8988T (cell line): Measurements from ENCODE around the gene ZNF28.
"Not testable (repeated sequence)": the region's sequence is repeated elsewhere in the genome, so short reads cannot be mapped to it uniquely, and the experiment has no call there.

Experiments used
- DNase-seq: peaks from one replicate; pipeline ENCODE4 v3.0.0; 2011

ZNF28 gene

DNA sequence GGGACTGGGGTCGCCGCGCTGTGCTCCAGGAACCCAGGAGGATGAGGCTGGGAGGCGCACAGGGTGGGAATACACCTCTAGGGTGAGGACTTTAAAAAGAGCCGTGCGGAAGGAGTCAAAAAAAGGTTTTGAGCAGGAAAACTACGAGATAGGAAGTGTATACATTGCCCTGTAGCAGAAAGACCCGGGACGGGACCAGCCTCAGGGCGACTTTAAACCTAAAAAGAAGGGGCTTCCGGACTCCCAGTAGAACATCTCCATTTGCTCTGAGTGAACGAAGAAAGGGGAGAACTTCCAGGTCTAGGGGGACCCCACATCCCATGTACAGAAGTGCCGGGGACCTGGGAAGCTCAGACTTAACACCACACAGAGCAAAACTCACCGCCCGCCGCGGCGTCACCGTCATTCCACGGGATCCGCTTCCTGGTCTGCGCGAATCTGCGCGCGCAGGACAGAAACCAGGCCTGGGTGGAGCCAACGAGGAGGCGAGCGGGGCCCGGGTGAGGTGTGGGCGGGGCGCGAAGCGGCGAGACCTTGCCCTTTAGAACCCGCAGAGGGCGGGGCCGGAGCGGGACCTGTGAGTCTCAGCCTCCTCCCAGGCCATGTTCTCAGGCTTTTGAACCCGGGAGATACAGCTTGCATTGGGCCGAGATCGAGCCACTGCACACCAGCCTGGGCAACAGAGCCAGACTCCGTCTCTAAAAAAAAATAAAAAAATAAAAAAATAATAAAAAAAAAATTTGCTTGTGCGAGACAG lies at the start of gene ZNF28:
ZNF28 (minus strand) TSS at position 430 of the 757 bp plus-strand sequence. CDS start 3,675 bp downstream, outside the sequence.
- DNase-seq, result peak; percentile 34

DNA sequence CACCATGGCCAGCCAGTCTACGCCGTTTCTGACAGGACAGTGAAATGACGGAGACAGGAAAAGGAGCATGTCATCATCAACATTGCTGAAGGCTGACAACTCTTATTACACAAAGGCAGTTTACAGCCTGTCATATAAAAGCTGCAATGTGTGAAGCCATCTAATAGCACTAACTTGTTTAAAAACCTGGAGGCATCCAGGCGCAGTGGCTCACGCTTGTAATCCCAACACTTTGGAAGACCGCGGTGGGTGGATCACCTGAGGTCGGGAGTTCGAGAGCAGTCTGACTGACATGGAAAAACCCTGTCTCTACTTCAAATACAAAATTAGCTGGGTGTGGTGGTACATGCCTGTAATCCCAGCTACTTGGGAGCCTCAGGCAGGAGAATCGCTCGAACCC lies 46.6 kb upstream of the ZNF28 start:
- not testable (repeated sequence) for DNase-seq

DNA sequence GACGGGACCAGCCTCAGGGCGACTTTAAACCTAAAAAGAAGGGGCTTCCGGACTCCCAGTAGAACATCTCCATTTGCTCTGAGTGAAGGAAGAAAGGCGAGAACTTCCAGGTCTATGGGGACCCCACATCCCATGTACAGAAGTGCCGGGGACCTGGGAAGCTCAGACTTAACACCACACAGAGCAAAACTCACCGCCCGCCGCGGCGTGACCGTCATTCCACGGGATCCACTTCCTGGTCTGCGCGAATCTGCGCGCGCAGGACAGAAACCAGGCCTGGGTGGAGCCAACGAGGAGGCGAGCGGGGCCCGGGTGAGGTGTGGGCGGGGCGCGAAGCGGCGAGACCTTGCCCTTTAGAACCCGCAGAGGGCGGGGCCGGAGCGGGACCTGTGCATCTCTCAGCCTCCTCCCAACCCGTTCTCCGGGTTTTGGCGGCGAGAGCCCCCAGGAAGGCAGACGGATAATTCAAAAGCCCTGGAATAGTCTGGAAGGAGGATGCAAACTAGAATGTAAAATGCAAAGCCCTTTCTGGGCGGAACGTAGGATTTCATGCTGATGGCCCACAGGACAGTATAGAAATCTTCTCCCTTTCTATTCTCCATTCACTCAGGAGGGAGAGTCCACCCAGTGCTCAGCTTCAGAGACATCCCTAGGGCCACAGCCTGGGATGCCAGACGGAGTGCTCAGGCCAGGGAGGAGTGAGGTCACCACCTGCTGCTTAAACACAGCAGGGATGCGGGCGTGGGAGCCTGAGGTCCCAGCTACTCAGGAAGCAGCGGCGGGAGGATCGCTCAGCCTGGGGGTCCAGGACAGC lies 36.2 kb upstream of the ZNF28 start, which contains the start of gene ZNF468:
ZNF468 (minus strand) TSS at position 242 of the 814 bp plus-strand sequence. CDS start 3,347 bp downstream, outside the sequence.
- DNase-seq, result peak; percentile 12

DNA sequence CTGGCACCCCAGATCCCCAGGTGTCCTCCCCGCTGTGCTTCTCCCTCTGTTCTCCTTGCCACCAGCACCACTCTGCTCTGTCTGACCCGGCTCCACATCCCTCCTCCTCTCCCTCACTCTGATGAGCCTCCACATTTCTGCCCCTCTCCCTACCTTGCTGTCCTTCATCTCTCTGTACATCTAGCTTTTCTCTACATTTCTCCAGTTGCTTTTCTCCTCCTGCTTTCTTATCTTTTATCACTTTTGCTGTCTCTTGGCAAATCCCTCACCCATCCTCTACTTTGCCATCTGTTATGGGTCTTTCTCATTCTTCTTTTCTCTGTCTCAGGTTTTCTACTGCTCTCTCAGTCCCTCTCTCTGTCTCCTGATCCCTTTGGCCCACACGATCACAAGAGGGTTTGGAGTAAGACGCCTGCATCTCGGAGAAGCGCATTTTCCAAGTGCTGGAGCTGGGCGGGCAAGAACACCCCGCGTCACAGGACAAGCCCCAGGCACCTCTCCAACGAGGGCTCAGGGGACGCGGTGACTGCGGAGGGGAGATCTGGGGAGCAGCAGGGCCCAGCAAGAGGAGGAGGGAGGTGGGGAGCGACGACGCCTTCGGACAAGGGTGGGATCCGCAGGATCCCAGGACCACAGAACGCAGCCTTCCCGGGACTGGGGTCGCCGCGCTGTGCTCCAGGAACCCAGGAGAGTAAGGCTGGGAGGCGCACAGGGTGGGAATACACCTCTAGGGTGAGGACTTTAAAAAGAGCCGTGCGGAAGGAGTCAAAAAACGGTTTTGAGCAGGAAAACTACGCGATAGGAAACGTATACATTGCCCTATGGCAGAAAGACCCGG lies 35.3 kb upstream of the ZNF28 start:
- DNase-seq, result not testable (repeated sequence)

DNA sequence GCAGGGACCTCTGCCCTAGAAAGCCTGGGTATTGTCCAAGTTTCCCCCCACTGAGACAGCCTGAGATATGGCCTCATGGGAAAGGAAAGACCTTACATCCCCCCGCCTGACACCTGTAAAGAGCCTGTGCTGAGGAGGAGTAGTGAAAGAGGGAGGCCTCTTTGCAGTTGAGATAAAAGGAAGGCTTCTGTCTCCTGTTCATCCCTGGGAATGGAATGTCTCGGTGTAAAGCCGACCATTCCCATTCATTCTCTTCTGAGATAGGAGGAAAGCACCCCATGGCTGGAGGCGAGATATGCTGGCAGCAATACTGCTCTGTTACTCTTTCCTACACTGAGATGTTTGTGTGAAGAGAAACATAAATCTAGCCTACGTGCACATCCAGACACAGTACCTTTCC lies 25.9 kb upstream of the ZNF28 start:
- DNase-seq, result not testable (repeated sequence)

DNA sequence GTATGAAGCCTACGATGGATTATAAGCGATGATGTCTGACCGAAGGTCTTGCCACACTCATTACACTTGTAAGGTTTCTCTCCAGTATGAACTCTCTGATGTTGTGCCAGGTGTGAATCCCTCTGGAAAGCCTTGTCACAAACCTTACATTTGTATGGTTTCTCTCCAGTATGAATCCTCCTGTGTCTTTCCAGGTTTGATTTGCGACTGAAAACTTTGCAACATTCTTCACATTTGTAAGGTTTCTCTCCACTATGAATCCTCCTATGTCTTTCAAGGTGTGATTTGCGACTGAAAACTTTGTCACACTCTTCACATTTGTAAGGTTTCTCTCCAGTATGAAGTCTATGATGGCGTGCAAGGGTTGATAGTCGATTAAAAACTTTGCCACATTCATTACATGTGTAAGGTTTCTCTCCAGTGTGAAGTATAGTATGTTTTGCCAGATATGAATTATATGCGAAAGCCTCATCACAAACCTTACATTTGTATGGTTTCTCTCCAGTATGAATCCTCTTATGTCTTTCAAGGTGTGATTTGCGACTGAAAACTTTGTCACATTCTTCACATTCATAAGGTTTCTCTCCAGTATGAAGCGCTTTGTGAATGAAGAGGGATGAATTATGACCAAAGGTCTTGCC lies 19.5 kb upstream of the ZNF28 start:
- DNase-seq, result not testable (repeated sequence)

DNA sequence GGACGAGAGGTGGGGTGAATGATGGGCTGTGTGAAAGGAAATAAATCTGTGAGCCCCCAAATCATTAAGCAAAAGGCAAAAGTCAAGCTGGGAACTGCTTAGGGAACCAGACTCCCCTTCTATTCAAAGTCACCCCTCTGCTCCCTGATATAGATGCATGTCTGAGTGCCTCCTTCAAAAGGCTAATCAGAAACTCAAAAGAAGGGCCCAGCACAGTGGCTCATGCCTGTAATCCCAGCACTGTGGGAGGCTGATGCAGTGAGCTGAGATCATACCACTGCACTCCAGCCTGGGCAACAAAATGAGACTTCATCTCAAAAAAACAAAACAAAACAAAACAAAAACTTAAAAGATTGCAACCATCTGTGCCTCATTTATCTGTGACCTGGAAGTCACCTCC lies 12.9 kb upstream of the ZNF28 start:
- not testable (repeated sequence) for DNase-seq

DNA sequence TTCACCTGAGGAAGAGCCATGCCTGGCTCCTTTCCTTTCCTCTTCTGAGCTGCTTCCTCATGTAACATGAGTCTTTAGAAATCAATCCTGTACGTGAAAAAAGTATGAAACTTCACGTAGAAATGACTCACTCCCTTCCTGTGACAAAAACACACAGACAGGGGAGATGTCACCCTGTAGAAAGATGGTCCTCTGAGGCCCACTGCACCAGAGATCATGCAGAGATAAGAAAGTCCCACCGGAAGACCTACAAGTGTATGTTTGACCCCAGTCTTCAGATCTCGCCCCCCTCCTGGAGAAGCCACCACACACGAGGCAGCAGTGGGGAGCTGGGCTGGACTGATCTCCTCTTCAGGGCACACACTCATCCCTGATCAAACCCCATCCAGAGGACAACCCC lies 12.1 kb upstream of the ZNF28 start:
- DNase-seq, result not testable (repeated sequence)

DNA sequence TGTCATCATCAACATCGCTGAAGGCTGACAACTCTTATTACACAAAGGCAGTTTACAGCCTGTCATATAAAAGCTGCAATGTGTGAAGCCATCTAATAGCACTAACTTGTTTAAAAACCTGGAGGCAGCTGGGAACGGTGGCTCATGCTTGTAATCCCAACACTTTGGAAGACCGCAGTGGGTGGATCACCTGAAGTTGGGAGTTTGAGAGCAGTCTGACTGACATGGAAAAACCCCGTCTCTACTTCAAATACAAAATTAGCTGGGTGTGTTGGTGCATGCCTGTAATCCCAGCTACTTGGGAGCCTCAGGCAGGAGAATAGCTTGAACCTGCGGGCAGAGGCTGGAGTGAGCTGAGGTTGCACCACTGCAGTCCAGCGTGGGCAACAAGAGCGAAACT lies 8.4 kb upstream of the ZNF28 start:
- DNase-seq, result not testable (repeated sequence)

DNA sequence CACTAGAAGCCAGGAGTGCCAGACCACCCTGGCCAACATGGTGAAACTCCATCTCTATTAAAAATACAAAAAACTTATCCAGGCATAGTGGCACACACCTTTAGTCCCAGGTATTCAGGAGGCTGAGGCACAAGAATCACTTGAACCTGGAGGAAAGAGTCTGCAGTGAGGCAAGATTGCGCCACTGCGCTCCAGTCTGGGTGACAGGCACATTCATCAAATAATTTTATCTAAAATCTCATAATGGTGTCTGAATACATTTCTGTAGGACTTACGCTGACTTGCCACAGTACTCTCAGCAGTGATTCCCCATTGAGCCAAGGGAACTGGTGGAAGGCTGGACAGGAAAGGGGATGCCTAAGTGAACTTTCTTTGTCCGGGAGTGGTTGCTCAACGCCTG lies 4.3 kb upstream of the ZNF28 start:
- DNase-seq, result no peak

DNA sequence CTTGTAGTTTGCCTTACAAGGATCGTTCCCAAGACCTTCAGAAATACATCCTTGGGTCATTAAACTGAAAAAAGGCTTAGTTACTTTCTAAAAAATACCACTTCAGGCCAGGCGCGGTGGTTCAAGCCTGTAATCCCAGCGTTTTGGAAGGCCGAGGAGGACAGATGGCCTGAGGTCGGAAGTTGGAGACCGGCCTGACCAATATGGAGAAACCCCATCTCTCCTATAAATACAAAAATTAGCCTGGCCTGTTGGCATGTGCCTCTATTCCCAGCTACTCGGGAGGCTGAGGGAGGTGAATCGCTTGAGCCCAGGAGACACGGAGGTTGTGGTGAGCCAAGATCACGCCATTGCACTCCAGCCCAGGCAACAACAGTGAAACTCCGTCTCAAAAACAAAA lies 2.2 kb upstream of the ZNF28 start:
- no peak for DNase-seq

DNA sequence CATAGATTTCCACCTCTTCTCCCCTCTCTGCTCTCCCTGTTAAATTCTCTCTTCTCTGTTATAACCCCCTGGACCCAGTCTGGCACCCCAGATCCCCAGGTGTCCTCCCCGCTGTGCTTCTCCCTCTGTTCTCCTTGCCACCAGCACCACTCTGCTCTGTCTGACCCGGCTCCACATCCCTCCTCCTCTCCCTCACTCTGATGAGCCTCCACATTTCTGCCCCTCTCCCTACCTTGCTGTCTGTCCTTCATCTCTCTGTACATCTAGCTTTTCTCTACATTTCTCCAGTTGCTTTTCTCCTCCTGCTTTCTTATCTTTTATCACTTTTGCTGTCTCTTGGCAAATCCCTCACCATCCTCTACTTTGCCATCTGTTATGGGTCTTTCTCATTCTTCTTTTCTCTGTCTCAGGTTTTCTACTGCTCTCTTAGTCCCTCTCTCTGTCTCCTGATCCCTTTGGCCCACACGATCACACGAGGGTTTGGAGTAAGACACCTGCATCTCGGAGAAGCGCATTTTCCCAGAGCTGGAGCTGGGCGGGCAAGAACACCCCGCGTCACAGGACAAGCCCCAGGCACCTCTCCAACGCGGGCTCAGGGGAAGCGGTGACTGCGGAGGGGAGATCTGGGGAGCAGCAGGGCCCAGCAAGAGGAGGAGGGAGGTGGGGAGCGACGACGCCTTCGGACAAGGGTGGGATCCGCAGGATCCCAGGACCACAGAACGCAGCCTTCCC lies 795 bp downstream of the ZNF28 start:
- DNase-seq, result not testable (repeated sequence)

DNA sequence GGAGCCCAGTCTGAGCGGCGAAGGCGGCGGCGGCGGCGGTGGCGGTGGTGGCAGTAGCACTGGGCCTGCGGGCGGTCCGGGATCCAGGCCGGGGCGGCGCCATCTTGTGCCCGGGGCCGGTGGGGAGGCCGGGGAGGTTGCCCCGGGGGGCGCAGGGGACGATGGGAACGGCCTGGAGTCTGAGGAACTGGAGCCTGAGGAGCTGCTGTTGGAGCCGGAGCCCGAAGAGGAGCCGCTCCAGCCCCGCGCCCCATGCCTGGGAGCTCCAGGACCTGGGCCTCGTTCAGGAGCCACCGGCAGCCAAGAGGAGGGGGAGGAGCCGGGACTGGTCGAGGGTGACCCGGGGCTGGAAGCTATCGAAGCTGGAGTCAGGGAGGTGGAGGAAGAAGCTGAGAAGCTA lies 11.6 kb downstream of the ZNF28 start:
- DNase-seq, result no peak

DNA sequence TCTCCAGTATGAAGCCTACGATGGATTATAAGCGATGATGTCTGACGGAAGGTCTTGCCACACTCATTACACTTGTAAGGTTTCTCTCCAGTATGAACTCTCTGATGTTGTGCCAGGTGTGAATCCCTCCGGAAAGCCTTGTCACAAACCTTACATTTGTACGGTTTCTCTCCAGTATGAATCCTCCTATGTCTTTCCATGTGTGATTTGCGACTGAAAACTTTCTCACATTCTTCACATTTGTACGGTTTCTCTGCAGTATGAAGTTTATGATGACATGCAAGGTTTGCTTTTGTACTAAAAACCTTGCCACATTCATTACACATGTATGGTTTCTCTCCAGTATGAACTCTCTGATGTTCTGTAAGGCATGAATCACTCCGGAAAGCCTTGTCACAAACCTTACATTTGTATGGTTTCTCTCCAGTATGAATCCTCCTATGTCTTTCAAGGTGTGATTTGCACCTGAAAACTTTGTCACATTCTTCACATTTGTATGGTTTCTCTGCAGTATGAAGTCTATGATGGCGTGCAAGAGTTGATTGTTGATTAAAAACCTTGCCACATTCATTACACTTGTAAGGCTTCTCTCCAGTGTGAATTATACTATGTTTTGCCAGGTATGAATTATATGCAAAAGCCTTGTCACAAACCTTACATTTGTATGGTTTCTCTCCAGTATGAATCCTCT lies 21.3 kb downstream of the ZNF28 start:
- DNase-seq, result not testable (repeated sequence)

DNA sequence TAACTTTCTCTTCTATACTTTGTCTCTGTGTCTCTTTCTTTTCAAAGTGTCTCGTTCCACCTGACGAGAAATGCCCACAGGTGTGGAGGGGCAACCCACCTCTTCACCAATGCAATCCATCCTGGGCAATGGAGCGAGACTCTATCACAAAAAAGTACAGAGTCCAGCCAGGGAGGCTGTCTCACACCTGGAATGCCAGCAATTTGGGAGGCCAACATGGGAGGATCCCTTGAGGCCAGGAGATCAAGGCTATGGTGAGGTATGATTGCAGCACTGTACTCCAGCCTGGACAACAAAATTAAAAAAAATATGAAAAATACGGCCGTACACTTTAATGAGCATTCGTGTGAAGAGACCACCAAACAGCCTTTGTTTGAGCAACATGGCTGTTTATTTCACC lies 32.0 kb downstream of the ZNF28 start:
- DNase-seq, result no peak

DNA sequence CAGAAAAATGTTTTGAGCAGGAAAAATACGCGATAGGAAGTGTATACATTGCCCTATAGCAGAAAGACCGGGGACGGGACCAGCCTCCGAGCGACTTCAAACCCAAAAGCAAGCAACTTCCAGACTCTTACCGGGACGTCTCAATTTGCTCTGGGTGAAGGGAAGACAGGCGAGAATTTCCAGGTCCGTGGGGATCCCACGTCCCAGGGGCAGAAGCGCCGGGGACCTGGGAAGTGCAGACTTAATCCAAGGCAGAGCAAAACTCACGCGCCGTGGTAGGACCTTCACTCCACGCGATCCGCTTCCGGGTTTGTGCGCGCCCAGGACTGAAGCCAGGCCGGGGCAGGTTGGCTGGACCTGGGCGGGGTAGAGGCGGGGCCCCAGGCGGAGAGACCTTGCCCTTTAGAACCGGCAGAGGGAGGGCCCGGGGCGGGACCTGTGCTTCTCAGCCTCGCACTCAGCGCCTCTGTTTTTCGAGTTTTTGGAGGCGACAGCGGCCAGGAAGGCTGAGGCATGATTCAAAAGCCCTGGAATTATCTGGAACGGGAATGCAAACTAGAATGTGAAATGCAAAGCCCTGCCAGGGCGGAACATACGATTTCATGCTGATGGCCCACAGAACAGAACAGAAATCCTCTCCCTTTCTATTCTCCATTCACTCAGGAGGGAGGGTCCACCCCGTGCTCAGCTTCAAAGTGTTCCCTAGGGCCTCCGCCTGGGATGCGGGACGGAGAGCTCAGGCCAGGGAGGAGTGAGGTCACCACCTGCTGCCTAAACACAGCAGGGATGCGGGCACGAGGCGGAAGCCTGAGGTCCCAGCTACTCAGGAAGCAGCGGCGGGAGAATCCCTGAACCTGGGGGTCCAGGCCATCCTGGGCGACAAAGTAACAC lies 34.7 kb downstream of the ZNF28 start, which contains the start of gene ZNF600:
ZNF600 (minus strand) TSS at position 328 of the 891 bp plus-strand sequence. CDS start 7,903 bp downstream, outside the sequence.
- DNase-seq, result not testable (repeated sequence)

DNA sequence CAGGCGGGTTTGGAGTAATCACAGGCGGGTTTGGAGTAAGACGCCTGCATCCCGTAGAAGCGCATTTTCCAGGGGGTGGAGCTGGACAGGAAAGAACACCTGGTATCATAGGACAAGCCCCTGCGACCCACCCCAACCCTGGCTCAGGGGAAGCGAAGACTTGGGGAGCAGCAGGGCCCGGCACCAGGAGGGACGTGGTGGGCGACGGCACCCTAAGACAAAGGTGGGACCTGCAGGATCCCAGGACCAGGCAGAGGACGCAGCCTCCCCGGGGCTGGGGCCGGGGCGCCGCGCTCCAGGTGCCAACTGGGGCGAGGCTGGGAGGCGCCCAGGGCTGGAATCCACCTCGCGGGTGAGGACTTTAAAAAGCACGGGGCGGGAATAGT lies 35.4 kb downstream of the ZNF28 start:
- no peak for DNase-seq

DNA sequence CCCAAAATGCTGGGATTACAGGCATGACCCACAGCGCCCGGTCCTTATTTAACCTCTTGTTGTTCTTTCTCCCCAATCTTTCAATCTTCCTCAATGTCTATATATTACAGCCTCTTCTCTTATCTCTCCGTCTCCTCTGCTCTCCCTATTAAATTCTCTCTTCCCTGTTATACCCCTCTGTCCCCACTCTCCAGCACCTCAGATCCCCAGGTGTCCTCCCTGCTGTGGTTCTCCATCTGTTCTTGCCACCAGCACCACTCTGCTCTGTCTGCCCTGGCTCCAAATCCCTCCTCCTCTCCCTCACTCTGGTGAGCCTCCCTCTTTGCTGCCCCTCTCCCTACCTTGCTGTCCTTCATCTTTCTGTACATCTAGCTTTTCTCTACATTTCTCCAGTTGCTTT lies 35.9 kb downstream of the ZNF28 start:
- no peak for DNase-seq

DNA sequence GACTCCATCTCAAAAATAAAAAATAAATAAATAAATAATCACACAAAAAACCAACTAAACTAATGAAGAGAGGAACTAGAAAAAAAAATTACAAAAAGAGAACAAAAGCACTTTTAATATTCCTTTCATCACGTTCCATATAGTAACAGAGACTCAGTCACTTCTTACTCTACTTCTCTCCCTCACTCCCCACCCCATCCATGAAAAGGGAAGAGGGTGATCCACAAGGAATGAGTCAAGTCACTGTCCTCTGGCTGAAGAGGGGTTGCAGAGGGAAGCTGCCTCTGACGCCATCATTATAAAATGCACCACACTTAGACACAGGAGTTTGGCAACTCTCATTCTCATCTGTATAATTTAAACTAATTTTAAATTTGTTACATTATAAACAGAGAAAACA lies 38.6 kb downstream of the ZNF28 start:
- DNase-seq, result not testable (repeated sequence)

DNA sequence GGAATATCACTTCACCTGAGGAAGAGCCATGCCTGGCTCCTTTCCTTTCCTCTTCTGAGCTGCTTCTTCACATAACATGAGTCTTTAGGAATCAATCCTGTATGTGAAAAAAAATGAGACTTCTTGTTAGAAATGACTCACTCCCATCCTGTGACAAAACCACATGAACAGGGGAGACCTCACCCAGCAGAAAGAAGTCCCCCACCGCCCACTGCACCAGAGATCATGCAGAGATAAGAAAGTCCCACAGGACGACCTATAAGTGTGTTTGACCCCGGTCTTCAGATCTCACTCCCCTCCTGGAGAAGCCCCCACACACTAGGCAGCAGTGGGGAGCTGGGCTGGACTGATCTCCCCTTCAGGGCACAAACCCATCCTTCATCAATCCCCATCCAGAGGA lies 42.6 kb downstream of the ZNF28 start:
- no peak for DNase-seq
